Stomach (tissue), 9 donors: ENCODE measurements around the gene VPS41. TPM values are rescaled to one million over a fixed set of nuclear protein-coding genes. Genes with fewer than 3 reads are reported as not detected.

ENCODE experiments used
- DNase-seq, 2 donors: peaks; one replicate each; pipeline versions ENCODE4 v3.0.0 to v3.0.0-alpha.2; 2013 to 2019
- H3K27ac ChIP-seq, 5 donors: fragments of 200-600 bp in 4 of 5; sonication (generic) in 4 of 5; one replicate each; pipeline ENCODE4 v1.5.1; 2013 to 2019; ENCODE audit warnings: mild to moderate bottlenecking in 1 of 5, moderate library complexity in 1 of 5
- H3K27me3 ChIP-seq, 3 donors: fragments of 200-600 bp; sonication (generic); one replicate each; pipeline ENCODE4 v1.5.1; 2017 to 2019; ENCODE audit warnings: mixed run types in 1 of 3
- H3K36me3 ChIP-seq, 4 donors: fragments of 200-600 bp; sonication (generic); 1 replicate in 3 of 4; 2 replicates in 1 of 4; pipeline ENCODE4 v1.5.1; 2016 to 2019
- H3K4me1 ChIP-seq, 4 donors: fragments of 200-600 bp; sonication (generic); one replicate each; pipeline ENCODE4 v1.5.1; 2016 to 2019
- H3K4me3 ChIP-seq, 4 donors: fragments of 200-600 bp; sonication (generic) in 3 of 4; one replicate each; pipeline ENCODE4 v1.5.1; 2016 to 2019; ENCODE audit warnings: mild to moderate bottlenecking in 1 of 4
- H3K9me3 ChIP-seq, 4 donors: fragments of 200-600 bp; sonication (generic); one replicate each; pipeline ENCODE4 v1.5.1; 2016 to 2019
- CTCF ChIP-seq, 7 experiments: fragments of 450-650 bp in 4 of 7; fragments of 200-600 bp in 3 of 7; sonication (generic) in 3 of 7; IDR thresholded peaks; one replicate each; pipeline ENCODE4 v1.5.1; 2016 to 2019; ENCODE audit warnings: antibody characterized with exemption in 7 of 7, control low read depth in 2 of 7, mild to moderate bottlenecking in 1 of 7
- EP300 ChIP-seq: sonication (generic); formaldehyde crosslinking; IDR thresholded peaks from one replicate; pipeline ENCODE4 v1.6.1; 2017; ENCODE audit warnings: antibody characterized with exemption
- POLR2A ChIP-seq, 4 donors: fragments of 450-650 bp; IDR thresholded peaks; one replicate each; pipeline ENCODE4 v1.6.1; 2016; ENCODE audit warnings: antibody characterized with exemption in 4 of 4, control low read depth in 2 of 4, mild to moderate bottlenecking in 1 of 4, moderate library complexity in 1 of 4
- POLR2AphosphoS5 ChIP-seq, 3 donors: sonication (generic); formaldehyde crosslinking; IDR thresholded peaks; one replicate each; pipeline ENCODE4 v1.6.1; 2016; ENCODE audit warnings: antibody characterized with exemption in 3 of 3
- WGBS, 5 donors: extraction: QIAGEN DNeasy Blood & Tissue Kit in 3 of 5; methylation state at CpG; one replicate each; pipeline versions ENCODE4 v1.1.5 to v1.1.7; 2013 to 2018; 5-methylcytosine and 5-hydroxymethylcytosine counted together
- intact Hi-C: fragments of 100-400 bp; cut with DNase I; formaldehyde crosslinking; loops from one replicate; pipeline ENCODE4 v1.15.1; 2023; ENCODE audit warnings: low total_unique reads
- polyA plus RNA-seq, 3 donors: library from polyadenylated mRNA; stranded (reverse); fragments of 200-250 nt; gene quantifications; one replicate each; pipeline ENCODE4 v1.2.3, GENCODE V29; 2013
- total RNA-seq, 5 donors: library from RNA; depleted of rRNA; stranded (reverse); fragments of >200 nt; gene quantifications; one replicate each; pipeline versions ENCODE4 v1.1.0 to v1.2.3, GENCODE V29; 2014 to 2016
- donor health status: healthy with polysubstance abuse.
- donor health status: Bipolar disorder and iron deficiency.
- donor health status: healthy.

The VPS41 gene
- total and polyA plus RNA-seq, 8 donors = 8.2 to 122 (median 41.4) TPM

DNA sequence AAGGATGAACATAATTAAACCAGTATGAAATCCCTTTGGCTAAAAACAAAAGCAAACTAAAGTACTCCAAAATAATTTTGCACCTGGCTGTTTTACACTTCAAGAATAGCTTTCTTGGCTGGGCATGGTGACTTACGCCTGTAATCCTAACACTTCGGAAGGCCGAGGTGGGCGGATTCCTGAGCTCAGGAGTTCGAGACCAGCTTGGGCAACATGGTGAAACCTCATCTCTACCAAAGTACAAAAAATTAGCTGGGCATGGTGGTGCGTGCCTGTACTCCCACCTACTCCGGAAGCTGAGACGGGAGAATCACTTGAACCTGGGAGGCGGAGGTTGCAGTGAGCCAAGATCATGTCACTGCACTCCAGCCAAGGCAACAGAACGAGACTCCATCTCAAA lies 185.7 kb downstream of the VPS41 start:
- intact Hi-C loops = no loop called here
- TF ChIP-seq EP300 (no peak), CTCF (IDR thresholded peaks at IDR 0.05) (no peak), POLR2AphosphoS5 (IDR thresholded peaks at IDR 0.05) (no peak), POLR2A (IDR thresholded peaks at IDR 0.05) (no peak)
- H3K27ac ChIP-seq = no peak overlapping the region
- peaks cover 5 to 72% (median 67%) of the 10 kb centered on the region in 4 donors for H3K36me3 ChIP-seq
- no peak for DNase-seq
- WGBS, 5 donors = 93 to 100% (median 97%) methylated on average over 10 of the region's 10 CpGs
- H3K9me3 ChIP-seq = peaks cover 0 to 6% (median 0%) of the 10 kb centered on the region in 4 donors
- H3K27me3 ChIP-seq = no peaks in the 10 kb centered on the region
- H3K4me3 ChIP-seq = no peak overlapping the region
- H3K4me1 ChIP-seq = no peaks in the 10 kb centered on the region

- Histone ChIP-seq H3K4me1 (no peaks in the 10 kb centered on the region), H3K36me3 (peaks cover 0 to 8% (median 6%) of the 10 kb centered on the region in 4 donors)
- intact Hi-C loops = no loop called here
These were observed 192.6 kb downstream of the VPS41 start for GRCh38 chr7:38716397-38716796.

DNA sequence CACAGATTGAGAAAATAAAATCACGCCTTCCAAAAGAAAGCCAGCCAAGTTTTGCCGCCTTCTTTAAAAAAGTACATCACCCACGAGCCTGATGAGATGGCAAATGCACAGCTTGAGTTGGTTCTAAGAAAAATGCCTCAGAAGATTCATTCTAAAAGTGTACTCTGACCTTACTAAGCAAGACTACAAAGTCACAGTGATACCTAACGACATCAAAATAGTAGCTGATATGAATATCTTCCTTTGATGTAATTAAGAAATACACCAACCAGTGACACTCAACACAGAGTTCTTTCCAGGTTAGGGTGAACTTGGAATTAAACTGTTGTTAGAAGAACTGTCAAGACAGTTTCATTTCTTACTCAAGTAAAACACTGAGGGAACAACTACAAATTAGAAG lies 199.9 kb downstream of the VPS41 start:
- H3K36me3 ChIP-seq = no peaks in the 10 kb centered on the region
- DNase-seq = no peak
- intact Hi-C loops = no loop called here
- no peaks in the 10 kb centered on the region for H3K4me1 ChIP-seq
- no peak overlapping the region for H3K27ac ChIP-seq
- TF ChIP-seq POLR2A (IDR thresholded peaks at IDR 0.05) (no peak), CTCF (IDR thresholded peaks at IDR 0.05) (no peak), EP300 (no peak), POLR2AphosphoS5 (IDR thresholded peaks at IDR 0.05) (no peak)
- WGBS, 5 donors = 69 to 80% (median 77%) methylated on average over 4 of the region's 4 CpGs
- no peaks in the 10 kb centered on the region for H3K27me3 ChIP-seq
- H3K4me3 ChIP-seq = no peak overlapping the region
- peaks cover 0 to 12% (median 0%) of the 10 kb centered on the region in 4 donors for H3K9me3 ChIP-seq

More at GRCh38 chr7:38716397-38716796, 192.6 kb downstream of the VPS41 start:
- TF ChIP-seq CTCF (IDR thresholded peaks at IDR 0.05) (no peak), POLR2A (IDR thresholded peaks at IDR 0.05) (no peak), EP300 (no peak), POLR2AphosphoS5 (IDR thresholded peaks at IDR 0.05) (no peak)
- no peak overlapping the region for H3K27ac ChIP-seq
- 83 to 91% (median 89%) methylated on average over 4 of the region's 4 CpGs for WGBS, 5 donors
- peaks cover 8 to 25% (median 16%) of the 10 kb centered on the region in 4 donors for H3K9me3 ChIP-seq
- no peak overlapping the region for H3K4me3 ChIP-seq
- no peaks in the 10 kb centered on the region for H3K27me3 ChIP-seq
- DNase-seq = no peak

DNA sequence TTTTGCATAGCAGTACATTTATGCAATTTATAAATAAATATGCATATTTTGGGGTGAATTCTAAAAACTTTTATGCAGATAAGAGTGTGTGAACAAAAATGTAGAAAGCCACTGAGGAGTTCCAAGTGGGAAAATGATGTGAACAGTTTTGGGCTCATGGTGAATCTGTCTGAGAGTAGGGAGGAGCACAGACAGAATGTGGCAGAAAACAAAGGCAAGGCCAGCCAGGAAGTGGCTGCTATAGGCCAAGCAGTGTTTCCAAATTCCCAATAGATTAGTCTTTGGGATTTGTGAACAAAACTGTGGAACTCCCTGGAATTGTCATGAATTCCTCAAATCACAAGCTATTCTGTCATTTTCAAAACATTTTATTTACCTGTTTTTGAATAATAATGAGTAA lies 204.2 kb downstream of the VPS41 start:
- peaks cover 0 to 12% (median 0%) of the 10 kb centered on the region in 4 donors for H3K9me3 ChIP-seq
- TF ChIP-seq POLR2AphosphoS5 (IDR thresholded peaks at IDR 0.05) (no peak), CTCF (IDR thresholded peaks at IDR 0.05) (no peak), EP300 (no peak), POLR2A (IDR thresholded peaks at IDR 0.05) (no peak)
- DNase-seq = no peak
- no peak overlapping the region for H3K27ac ChIP-seq
- intact Hi-C loops = no loop called here
- no peaks in the 10 kb centered on the region for H3K36me3 ChIP-seq
- H3K4me3 ChIP-seq = no peak overlapping the region
- H3K4me1 ChIP-seq = no peaks in the 10 kb centered on the region
- peaks cover 0 to 5% (median 0%) of the 10 kb centered on the region in 3 donors for H3K27me3 ChIP-seq
